Activated gamma-delta T cell treated with anti-CD3 and anti-CD28 coated beads, Interleukin-2, amount 50 U/mL, for 16 hours (primary cell): ENCODE measurements around the gene ATG16L2.
A peak's percentile ranks its signal among the peaks of the same experiment; 100 is the strongest.
"Not testable (repeated sequence)": the region's sequence is repeated elsewhere in the genome, so short reads cannot be mapped to it uniquely, and the experiment has no call there.

ENCODE experiments used
- DNase-seq: peaks from one replicate; pipeline ENCODE4 v3.0.0-alpha.2; 2020; ENCODE audit warnings: low read depth

The ATG16L2 gene

GRCh38 chr11:72824811-72825505, 10.7 kb downstream of the ATG16L2 start:
- DNase-seq, result no peak

- no peak for DNase-seq
Measured at GRCh38 chr11:72825661-72826060, 11.4 kb downstream of the ATG16L2 start.

GRCh38 chr11:72826191-72826941, 12.2 kb downstream of the ATG16L2 start:
- DNase-seq, result no peak

GRCh38 chr11:72826942-72827480, 12.8 kb downstream of the ATG16L2 start:
- no peak for DNase-seq

- DNase-seq, result not testable (repeated sequence)
Measured at GRCh38 chr11:72827656-72828055, 13.4 kb downstream of the ATG16L2 start.

GRCh38 chr11:72828081-72828567, 13.9 kb downstream of the ATG16L2 start:
- DNase-seq, result no peak

GRCh38 chr11:72828692-72829101, 14.5 kb downstream of the ATG16L2 start:
- no peak for DNase-seq

GRCh38 chr11:72829178-72829577, 15.0 kb downstream of the ATG16L2 start:
- no peak for DNase-seq

- DNase-seq, result no peak
Measured at GRCh38 chr11:72829884-72830533, 15.8 kb downstream of the ATG16L2 start.

GRCh38 chr11:72831521-72832300, 17.5 kb downstream of the ATG16L2 start:
- DNase-seq, result peak; percentile 32

GRCh38 chr11:72832301-72833082, 18.3 kb downstream of the ATG16L2 start:
- DNase-seq, result no peak

- no peak for DNase-seq
Measured at GRCh38 chr11:72833083-72833733, 19.0 kb downstream of the ATG16L2 start.

GRCh38 chr11:72833811-72834493, 19.7 kb downstream of the ATG16L2 start:
- no peak for DNase-seq

GRCh38 chr11:72834905-72835304, 20.7 kb downstream of the ATG16L2 start:
- DNase-seq, result no peak

- no peak for DNase-seq
Measured at GRCh38 chr11:72836111-72836510, 21.9 kb downstream of the ATG16L2 start.

- DNase-seq, result no peak
Measured at GRCh38 chr11:72838691-72839305, 24.6 kb downstream of the ATG16L2 start.

- no peak for DNase-seq
Measured at GRCh38 chr11:72840780-72841179, 26.6 kb downstream of the ATG16L2 start.

GRCh38 chr11:72841397-72841796, 27.2 kb downstream of the ATG16L2 start:
- no peak for DNase-seq

GRCh38 chr11:72842126-72842525, 27.9 kb downstream of the ATG16L2 start:
- no peak for DNase-seq
